Panc1 (cell line): Measurements from ENCODE around the gene SLC19A2. TPM values are rescaled to one million over a fixed set of nuclear protein-coding genes. Genes with fewer than 3 reads are reported as not detected.

Experiments
- ATAC-seq: fragments of 200-7000 bp; cut with Tn5 transposase; 2 replicates; pipeline ENCODE4 v1.9.1; 2020; ENCODE audit warnings: mild to moderate bottlenecking, moderate library complexity
- BruUV-seq: library from RNA; stranded (reverse); fragments of 400-500 nt; replicated peaks from 2 replicates; lab custom pipeline; 2021; lab: Mats Ljungman, UMichigan
- CTCF ChIA-PET: fragments of 300-600 bp; sonication (Branson Sonifier 250); formaldehyde crosslinking; loops from one replicate; lab custom pipeline; 2022; ENCODE audit warnings: antibody characterized with exemption; lab: Charles Lee
- POLR2A ChIA-PET: fragments of 300-600 bp; sonication (Branson Sonifier 250); formaldehyde crosslinking; loops from one replicate; lab custom pipeline; 2022; ENCODE audit warnings: antibody characterized with exemption; lab: Charles Lee
- DNase-seq: peaks from one replicate; pipeline ENCODE4 v3.0.0-alpha.2; 2010; ENCODE audit warnings: low read depth, low spot score
- H3K27ac ChIP-seq: 2 replicates; pipeline ENCODE4 v1.5.1; 2011; ENCODE audit warnings: mild to moderate bottlenecking, low read length, inconsistent platforms
- H3K27me3 ChIP-seq: fragments of 200-500 bp; sonication (Bioruptor generic); 2 replicates; pipeline ENCODE4 v1.6.0; 2014; ENCODE audit warnings: low read length, inconsistent platforms; ENCODE audit not compliant: control insufficient read depth, insufficient read depth
- H3K36me3 ChIP-seq: fragments of 200-500 bp; sonication (Bioruptor generic); 2 replicates; pipeline ENCODE4 v1.5.1; 2014; ENCODE audit warnings: inconsistent platforms, mild to moderate bottlenecking, low read length, moderate library complexity; ENCODE audit not compliant: control insufficient read depth, insufficient read depth
- H3K4me1 ChIP-seq: 2 replicates; pipeline ENCODE4 v1.5.1; 2011; ENCODE audit warnings: inconsistent platforms, mild to moderate bottlenecking, low read length, moderate library complexity; ENCODE audit not compliant: control insufficient read depth, insufficient read depth
- H3K4me3 ChIP-seq, 2 experiments: 2 replicates each; pipeline ENCODE4 v1.5.1; 2011 to 2012; ENCODE audit warnings: low read depth in 2 of 2, low read length in 2 of 2, mild to moderate bottlenecking in 2 of 2, inconsistent platforms in 1 of 2, moderate library complexity in 1 of 2
- H3K9me3 ChIP-seq: fragments of 200-500 bp; sonication (Bioruptor generic); 2 replicates; pipeline ENCODE4 v1.5.1; 2014; ENCODE audit warnings: low read depth, mild to moderate bottlenecking, inconsistent platforms, low read length, moderate library complexity; ENCODE audit not compliant: control insufficient read depth, insufficient read depth
- POLR2AphosphoS5 ChIP-seq: IDR thresholded peaks from 2 replicates; pipeline ENCODE4 v1.6.1; 2012; ENCODE audit warnings: mild to moderate bottlenecking, low read depth, low read length, moderate library complexity
- REST ChIP-seq, 2 experiments: IDR thresholded peaks; 2 replicates each; pipeline ENCODE4 v1.6.1; 2011 to 2012; ENCODE audit warnings: low read depth in 2 of 2, control low read depth in 1 of 2, low read length in 1 of 2, mild to moderate bottlenecking in 1 of 2, moderate library complexity in 1 of 2; ENCODE audit not compliant: insufficient read depth in 1 of 2
- SIN3A ChIP-seq: IDR thresholded peaks from 2 replicates; pipeline ENCODE4 v1.6.1; 2012; ENCODE audit warnings: low read depth, mild to moderate bottlenecking, low read length, moderate library complexity, borderline replicate concordance; ENCODE audit not compliant: insufficient read depth
- TCF7L2 ChIP-seq: IDR thresholded peaks from 2 replicates; pipeline ENCODE4 v1.6.1; 2011; ENCODE audit warnings: mild to moderate bottlenecking, low read depth, low read length, inconsistent platforms
- in situ Hi-C: cut with HindIII; loops from 2 replicates; pipeline ENCODE4 v1.10.0; 2016; ENCODE audit warnings: low sequenced_read_pairs, low pct_unique_long_range_greater_than_20kb
- intact Hi-C: fragments of 100-400 bp; cut with micrococcal nuclease; formaldehyde crosslinking; loops from one replicate; pipeline ENCODE4 v1.10.0; 2022; ENCODE audit not compliant: unreplicated experiment
- total RNA-seq: library from RNA; stranded (reverse); gene quantifications from one replicate; pipeline ENCODE4 v1.2.1, GENCODE V29; 2021; ENCODE audit not compliant: unreplicated experiment
- TF ChIP-seq, protein P1 (sequence below): fragments of 450-650 bp; IDR thresholded peaks from 2 replicates; pipeline ENCODE4 v1.5.1; 2017; ENCODE audit warnings: mild to moderate bottlenecking

SLC19A2 gene
- total RNA-seq, 1 experiment from 2014 or later: 10.8 TPM

GRCh38 chr1:169475806-169476387 lies 9.8 kb downstream of the SLC19A2 start:
- H3K27me3 ChIP-seq: no peaks in the 10 kb centered on the region
- H3K4me1 ChIP-seq: no peaks in the 10 kb centered on the region; the same call in 1 of the 2 replicates
- POLR2A ChIA-PET: no interaction called here
- DNase-seq (no peak), ATAC-seq (no peak)
- intact Hi-C loops (no loop called here), in situ Hi-C loops (no loop called here)
- no peaks in the 10 kb centered on the region for H3K9me3 ChIP-seq
- no peak overlapping the region for H3K4me3 ChIP-seq
- no peak overlapping the region for H3K27ac ChIP-seq
- CTCF ChIA-PET: no interaction called here
- no TSS peak for BruUV-seq
- H3K36me3 ChIP-seq: no peaks in the 10 kb centered on the region
- no peak for TF ChIP-seq REST (IDR thresholded peaks at IDR 0.05; ENCODE audit: insufficient read depth in 1 of 2, low read depth in 2 of 2, low read length in 1 of 2)
- TF ChIP-seq TCF7L2: no peak
- TF ChIP-seq, protein P1, sequence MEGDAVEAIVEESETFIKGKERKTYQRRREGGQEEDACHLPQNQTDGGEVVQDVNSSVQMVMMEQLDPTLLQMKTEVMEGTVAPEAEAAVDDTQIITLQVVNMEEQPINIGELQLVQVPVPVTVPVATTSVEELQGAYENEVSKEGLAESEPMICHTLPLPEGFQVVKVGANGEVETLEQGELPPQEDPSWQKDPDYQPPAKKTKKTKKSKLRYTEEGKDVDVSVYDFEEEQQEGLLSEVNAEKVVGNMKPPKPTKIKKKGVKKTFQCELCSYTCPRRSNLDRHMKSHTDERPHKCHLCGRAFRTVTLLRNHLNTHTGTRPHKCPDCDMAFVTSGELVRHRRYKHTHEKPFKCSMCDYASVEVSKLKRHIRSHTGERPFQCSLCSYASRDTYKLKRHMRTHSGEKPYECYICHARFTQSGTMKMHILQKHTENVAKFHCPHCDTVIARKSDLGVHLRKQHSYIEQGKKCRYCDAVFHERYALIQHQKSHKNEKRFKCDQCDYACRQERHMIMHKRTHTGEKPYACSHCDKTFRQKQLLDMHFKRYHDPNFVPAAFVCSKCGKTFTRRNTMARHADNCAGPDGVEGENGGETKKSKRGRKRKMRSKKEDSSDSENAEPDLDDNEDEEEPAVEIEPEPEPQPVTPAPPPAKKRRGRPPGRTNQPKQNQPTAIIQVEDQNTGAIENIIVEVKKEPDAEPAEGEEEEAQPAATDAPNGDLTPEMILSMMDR: no peak
- no peak for TF ChIP-seq SIN3A
- no peak for TF ChIP-seq POLR2AphosphoS5

- in situ Hi-C loops: no loop called here
- Histone ChIP-seq H3K4me3 (no peak overlapping the region), H3K4me1 (no peaks in the 10 kb centered on the region), H3K36me3 (no peaks in the 10 kb centered on the region), H3K27me3 (no peaks in the 10 kb centered on the region), H3K9me3 (no peaks in the 10 kb centered on the region), H3K27ac (no peak overlapping the region)
- POLR2A ChIA-PET: no interaction called here
- DNase-seq (no peak), ATAC-seq (no peak)
- intact Hi-C loops: no loop called here
- TF ChIP-seq SIN3A (no peak), REST (IDR thresholded peaks at IDR 0.05; ENCODE audit: insufficient read depth in 1 of 2, low read depth in 2 of 2, low read length in 1 of 2) (no peak), TCF7L2 (no peak), POLR2AphosphoS5 (no peak)
- TF ChIP-seq, protein P1: no peak
- CTCF ChIA-PET: no interaction called here
- no TSS peak for BruUV-seq
Observed at GRCh38 chr1:169474302-169474995, 11.3 kb downstream of the SLC19A2 start.
